ENCODE results near the gene ACADS.
A peak's percentile ranks its signal among the peaks of the same experiment; 100 is the strongest.

The ACADS gene

GRCh38 chr12:120758798-120759590 is 33.4 kb downstream of the ACADS start:
- DNase-seq = no peak

DNA sequence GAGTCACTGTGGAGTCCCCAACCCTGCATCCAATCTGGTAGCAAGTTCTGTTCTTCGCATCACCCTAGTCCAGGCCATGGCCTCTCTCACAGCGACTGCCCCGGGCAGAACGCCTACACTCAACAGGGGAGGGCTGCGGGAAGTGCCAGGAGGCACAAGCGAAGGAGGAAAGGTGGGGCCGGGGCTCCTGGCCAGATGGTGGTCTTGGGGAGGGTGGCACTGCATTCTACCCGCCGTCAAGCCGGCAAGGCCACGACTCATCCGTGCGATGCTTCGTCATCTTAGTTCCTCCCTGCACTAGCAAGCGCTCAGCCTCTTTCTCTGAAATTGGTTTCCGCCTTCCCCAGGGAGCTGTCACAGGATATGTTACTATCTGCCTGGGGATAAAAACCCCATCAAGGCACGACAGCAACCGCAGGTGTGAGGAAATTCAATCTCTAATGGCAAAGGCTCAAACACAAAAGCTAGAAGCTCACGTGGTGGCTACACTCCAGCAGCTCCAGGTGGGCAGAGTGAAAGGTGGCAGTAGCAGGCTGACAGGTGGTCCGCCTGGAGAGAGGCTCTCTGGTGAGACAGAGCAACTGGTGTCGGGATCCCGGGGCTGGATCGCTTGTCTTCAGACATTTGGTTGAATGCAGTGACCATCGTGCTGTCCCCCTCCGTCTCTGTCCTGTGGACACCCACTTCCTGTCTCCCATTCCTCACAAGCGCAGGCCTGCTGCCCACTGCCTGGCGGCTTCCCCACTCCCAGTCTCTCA is 34.1 kb downstream of the ACADS start:
- DNase-seq = no peak

DNA sequence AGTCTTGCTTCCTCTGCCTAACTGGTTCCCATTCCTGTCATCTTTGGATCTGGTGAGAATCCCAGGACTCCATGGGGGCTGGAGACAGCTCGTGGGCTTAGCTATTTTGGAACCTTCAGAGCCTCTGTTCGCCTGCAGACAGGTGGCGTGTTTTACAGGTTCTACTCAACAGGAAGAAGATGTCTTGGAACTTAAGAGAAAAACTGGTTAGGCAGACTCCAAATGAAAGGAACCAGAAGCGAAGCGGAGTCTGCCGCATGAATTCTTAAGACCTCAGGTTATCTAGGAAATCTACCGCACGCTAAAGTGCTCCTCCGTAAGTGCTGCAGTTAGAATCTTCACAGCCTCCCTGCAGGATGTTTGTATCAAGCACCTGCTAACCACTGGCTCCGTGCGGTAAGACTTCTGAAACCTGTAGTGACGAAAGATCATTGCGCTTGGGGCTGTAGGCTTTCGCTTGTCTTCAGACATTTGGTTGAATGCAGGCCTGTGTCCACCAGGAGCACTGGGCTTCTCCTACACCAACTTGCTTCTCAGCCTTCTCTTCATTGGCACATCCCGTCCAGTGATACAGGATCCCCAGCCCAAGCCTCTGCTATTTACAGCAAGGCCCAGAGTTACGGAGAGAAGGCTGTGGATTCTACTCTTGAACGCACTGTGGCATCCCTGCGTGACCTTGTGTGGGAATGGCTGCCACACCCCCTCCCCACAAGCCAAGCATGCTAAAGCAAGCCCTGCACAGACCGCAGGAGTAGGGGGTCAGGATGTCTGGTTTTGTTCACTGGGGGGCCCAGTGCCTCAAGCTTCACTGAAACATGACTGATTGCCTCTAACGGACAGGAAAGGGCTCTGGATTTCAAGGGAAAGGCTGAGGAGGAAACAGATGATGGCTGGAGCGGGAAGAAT is 35.0 kb downstream of the ACADS start:
- DNase-seq = no peak

GRCh38 chr12:120761519-120761934 is 35.9 kb downstream of the ACADS start:
- DNase-seq = no peak

DNA sequence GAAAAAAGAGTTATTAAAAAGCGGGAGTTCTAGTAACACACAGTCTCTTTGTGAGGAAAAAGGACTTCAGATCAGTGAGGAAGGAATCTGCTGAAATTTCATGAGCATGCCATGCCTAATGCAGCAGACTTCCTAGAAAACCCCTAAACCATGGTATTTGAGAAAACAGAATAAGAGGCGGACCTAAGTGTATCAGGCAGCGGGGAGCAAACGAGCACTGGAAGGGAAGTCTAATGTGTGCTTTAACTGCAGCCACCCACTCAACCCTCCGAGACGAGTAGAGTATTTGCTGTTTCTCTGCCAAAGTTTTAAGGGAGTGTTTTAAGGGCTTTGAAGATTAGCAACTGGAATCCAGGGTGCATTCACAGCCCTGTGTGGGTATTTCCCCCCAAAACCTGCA is 36.5 kb downstream of the ACADS start:
- DNase-seq = no peak

DNA sequence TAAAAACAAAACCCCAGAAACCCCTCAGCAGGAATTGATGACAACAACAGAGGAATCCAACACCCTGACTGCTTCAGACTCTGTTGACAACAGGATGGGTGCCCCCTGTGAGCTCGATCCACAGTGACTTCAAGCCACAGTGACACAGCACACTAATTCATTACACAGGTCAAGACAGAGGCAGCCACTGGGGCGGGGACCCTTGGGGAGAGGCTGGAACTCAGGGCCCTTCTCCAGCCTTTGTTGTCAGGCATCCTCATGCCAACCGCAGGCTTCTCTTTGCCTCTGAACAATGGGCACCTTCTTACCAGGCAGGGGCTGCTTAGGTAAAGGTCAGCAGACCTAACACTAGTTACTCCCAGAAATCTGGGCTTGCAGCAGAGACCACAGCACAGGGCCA is 37.6 kb downstream of the ACADS start:
- no peak for DNase-seq

GRCh38 chr12:120764816-120765215 is 39.2 kb downstream of the ACADS start:
- DNase-seq = no peak

- no peak for DNase-seq
Observed at GRCh38 chr12:120766566-120766965, 40.9 kb downstream of the ACADS start.

DNA sequence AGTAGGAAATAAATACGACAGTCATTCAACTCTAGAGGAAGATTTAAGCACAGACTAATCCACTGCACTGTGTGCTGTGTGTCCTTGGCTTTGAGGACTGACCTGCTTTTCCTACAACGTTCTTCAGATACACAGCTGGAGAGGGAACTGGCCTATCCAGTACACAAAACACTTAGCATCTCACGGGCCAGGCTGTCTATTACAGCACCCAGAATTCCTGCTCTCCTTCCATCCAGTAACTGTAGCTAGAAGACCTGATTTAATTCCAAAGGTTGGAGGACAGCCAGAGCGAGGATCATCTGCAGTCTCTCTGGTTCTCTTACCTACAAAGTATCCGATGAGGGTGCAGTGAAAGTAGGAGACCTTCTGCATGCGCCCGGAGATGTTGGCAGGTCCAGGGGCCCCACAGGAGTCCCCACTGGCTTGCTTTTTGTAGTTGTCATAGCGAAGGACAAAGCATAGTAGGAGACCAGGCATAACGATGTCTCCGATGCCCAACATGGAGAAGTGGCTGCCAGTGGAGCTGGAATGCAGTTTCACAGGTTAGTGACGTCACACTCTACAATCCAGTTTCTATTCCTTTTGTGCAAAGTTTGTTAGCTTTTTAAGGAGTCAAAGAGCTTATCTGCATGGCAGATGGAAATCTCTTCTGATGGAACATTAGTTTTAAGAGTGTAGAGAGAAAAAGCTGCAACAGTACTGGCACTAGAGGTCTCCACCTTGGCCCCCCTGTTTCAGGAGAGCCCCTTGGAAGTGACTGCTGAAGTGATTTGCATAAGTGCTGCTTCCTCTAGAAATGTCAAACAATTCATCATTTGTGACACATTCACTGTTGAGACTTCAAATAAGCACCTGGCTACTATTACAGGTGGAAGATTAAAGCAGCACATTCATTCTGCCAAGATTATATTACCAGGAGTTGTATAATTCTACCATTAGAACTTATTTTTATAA is 41.7 kb downstream of the ACADS start:
- DNase-seq = no peak

- no peak for DNase-seq
Observed at GRCh38 chr12:120771097-120771496, 45.5 kb downstream of the ACADS start.

GRCh38 chr12:120774169-120774916 is 48.7 kb downstream of the ACADS start:
- no peak for DNase-seq

DNA sequence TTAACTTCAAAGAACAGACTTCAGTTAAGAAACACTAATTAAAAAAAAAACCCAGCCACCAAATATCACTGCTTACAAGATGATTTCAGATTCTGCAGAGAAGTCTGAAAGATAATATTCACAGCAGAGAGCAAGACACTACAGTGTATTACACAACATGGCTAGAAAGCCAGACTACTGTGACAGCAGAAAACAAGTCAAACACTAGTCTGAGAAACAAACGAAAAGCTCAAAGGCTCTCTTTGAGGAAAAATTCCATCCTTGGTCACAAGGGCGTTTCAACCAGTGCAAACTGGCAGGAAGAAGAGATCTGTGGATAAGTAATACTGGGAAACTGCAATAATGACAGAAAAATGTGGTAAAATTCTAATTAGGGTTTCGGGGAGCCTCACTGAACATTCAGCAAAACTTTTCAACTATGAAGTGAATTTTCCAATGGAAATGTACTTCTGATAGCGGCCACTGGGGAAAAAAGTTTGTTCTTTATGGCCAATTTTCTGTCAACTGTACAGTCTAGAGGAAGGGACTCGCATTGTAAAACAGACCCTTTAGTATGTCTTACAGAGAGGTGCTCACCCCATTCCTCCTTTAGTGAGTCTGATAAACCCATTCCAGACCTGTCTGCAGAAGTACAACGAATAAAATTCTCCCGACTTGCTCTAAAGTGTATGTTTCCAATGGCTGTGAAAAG is 50.4 kb downstream of the ACADS start:
- no peak for DNase-seq

DNA sequence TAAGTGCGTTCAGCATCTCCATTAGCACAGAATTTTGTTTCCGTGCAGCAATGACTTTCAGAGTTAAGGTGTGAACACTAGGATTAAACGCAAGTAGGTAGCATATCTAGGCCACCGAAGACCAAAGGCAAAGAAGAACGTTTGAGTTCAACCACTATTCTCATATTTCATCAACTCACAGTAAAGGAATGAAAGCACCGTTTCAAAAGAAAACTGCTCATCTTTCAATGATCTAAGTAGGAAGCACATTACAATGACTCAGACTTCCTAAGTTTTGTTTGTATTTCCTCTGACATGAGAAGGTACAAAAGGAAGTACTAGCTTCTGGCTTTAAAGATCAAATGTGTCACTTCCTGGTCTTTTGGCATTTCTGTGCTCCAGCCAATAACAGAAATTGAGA is 57.6 kb downstream of the ACADS start:
- DNase-seq = peak; percentile 47 to 88 (median 81)

GRCh38 chr12:120784804-120785203 is 59.2 kb downstream of the ACADS start:
- no peak for DNase-seq

DNA sequence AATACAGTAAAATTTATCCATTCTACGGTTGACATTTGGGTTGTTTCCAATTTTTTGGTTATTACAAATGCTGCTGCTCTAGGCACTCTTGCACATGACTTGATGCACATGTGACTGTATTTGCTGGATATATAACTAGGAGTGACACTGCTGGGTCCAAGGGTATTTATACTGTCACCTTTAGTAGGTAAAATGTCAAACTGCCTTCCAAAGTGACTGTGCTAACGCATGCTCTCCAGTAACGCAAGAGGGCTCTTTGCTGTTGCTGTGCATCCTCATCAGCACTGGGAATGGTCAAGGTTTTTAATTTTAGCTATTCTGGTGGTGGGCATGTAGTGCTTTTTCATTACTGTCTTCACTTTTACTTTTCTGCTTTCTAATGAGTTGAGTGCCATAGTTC is 62.3 kb downstream of the ACADS start:
- no peak for DNase-seq

Measured in suppressor macrophage treated with lipopolysaccharide for 1 hour (primary cell).